ENCODE data around the gene IRF7.

DNA sequence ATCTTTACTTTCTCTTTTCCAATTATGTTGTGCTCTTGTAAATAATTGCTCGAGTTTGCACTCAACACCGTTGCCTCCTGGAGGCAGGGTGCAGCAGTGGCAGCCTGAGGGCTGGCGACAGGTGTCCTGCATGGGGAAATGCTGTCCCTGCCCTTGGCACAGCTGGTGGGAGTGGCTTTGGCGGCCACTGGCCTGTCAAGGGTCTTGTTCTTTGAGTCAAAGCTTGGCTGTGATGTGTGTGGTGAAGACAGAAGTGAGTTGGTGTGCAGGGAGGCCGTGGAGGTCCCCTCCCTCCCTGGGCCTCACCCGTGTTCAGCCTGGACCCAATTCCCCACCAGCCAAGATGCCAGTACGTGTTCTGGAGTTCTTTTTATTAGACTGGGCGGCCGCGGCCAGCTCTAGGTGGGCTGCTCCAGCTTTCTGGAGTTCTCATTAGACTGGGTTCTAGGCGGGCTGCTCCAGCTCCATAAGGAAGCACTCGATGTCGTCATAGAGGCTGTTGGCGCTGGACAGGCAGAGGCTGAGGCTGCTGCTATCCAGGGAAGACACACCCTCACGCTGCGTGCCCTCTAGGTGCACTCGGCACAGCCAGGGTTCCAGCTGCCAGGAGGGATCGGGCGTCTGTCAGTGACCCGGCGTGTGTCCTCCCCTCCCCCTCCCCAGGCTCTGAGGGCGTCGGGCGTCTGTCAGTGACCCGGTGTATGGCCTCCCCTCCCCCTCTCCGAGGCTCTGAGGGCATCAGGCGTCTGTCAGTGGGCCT, 3.4 kb downstream of the IRF7 start:
- no peak for TF ChIP-seq POLR2AphosphoS5 (IDR thresholded peaks at IDR 0.05)
- TF ChIP-seq, protein P1, sequence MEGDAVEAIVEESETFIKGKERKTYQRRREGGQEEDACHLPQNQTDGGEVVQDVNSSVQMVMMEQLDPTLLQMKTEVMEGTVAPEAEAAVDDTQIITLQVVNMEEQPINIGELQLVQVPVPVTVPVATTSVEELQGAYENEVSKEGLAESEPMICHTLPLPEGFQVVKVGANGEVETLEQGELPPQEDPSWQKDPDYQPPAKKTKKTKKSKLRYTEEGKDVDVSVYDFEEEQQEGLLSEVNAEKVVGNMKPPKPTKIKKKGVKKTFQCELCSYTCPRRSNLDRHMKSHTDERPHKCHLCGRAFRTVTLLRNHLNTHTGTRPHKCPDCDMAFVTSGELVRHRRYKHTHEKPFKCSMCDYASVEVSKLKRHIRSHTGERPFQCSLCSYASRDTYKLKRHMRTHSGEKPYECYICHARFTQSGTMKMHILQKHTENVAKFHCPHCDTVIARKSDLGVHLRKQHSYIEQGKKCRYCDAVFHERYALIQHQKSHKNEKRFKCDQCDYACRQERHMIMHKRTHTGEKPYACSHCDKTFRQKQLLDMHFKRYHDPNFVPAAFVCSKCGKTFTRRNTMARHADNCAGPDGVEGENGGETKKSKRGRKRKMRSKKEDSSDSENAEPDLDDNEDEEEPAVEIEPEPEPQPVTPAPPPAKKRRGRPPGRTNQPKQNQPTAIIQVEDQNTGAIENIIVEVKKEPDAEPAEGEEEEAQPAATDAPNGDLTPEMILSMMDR (IDR thresholded peaks at IDR 0.05) = no peak

Data from esophagus muscularis mucosa (tissue), 3 donors.